Stimulated activated CD4-positive, alpha-beta T cell treated with anti-CD3 and anti-CD28 coated beads, Interleukin-2, amount 100 ng/mL, for 48 hours (primary cell): ENCODE data around the gene NWD2.
"Not testable (repeated sequence)": the region's sequence is repeated elsewhere in the genome, so short reads cannot be mapped to it uniquely, and the experiment has no call there.

Experiments used
- DNase-seq, 2 donors: peaks; one replicate each; pipeline ENCODE4 v3.0.0-alpha.2; 2020

The NWD2 gene

GRCh38 chr4:37244583-37245390 lies at the start of gene NWD2:
Gene NWD2 (plus strand): TSS chr4:37244743. CDS start chr4:37245068, 325 bp downstream.
- no peak for DNase-seq

GRCh38 chr4:37197899-37198298 lies 46.6 kb upstream of the NWD2 start:
- no peak for DNase-seq

- not testable (repeated sequence) for DNase-seq
Measured at GRCh38 chr4:37204740-37205139, 39.8 kb upstream of the NWD2 start.

GRCh38 chr4:37216209-37216608 lies 28.3 kb upstream of the NWD2 start:
- no peak for DNase-seq

- DNase-seq = no peak
Measured at GRCh38 chr4:37219242-37219641, 25.3 kb upstream of the NWD2 start.

- no peak for DNase-seq
Measured at GRCh38 chr4:37219990-37220389, 24.6 kb upstream of the NWD2 start.

GRCh38 chr4:37220685-37221084 lies 23.9 kb upstream of the NWD2 start:
- DNase-seq = no peak

GRCh38 chr4:37223732-37224131 lies 20.8 kb upstream of the NWD2 start:
- no peak for DNase-seq

- DNase-seq = no peak
Measured at GRCh38 chr4:37224854-37225253, 19.7 kb upstream of the NWD2 start.

- DNase-seq = no peak
Measured at GRCh38 chr4:37225778-37226177, 18.8 kb upstream of the NWD2 start.

GRCh38 chr4:37232315-37232714 lies 12.2 kb upstream of the NWD2 start:
- no peak for DNase-seq

GRCh38 chr4:37236165-37236564 lies 8.4 kb upstream of the NWD2 start:
- no peak for DNase-seq

GRCh38 chr4:37241647-37242046 lies 2.9 kb upstream of the NWD2 start:
- no peak for DNase-seq

- no peak for DNase-seq
Measured at GRCh38 chr4:37243051-37243450, 1.5 kb upstream of the NWD2 start.

- DNase-seq = no peak
Measured at GRCh38 chr4:37243722-37244582, 591 bp upstream of the NWD2 start.

GRCh38 chr4:37245391-37245954 lies 930 bp downstream of the NWD2 start:
- DNase-seq = no peak

GRCh38 chr4:37246891-37247290 lies 2.3 kb downstream of the NWD2 start:
- DNase-seq = no peak

GRCh38 chr4:37258221-37258620 lies 13.7 kb downstream of the NWD2 start:
- DNase-seq = no peak

GRCh38 chr4:37268319-37268718 lies 23.8 kb downstream of the NWD2 start:
- no peak for DNase-seq

GRCh38 chr4:37279121-37279520 lies 34.6 kb downstream of the NWD2 start:
- DNase-seq = no peak

GRCh38 chr4:37279894-37280592 lies 35.5 kb downstream of the NWD2 start:
- DNase-seq = no peak

GRCh38 chr4:37299468-37299867 lies 54.9 kb downstream of the NWD2 start:
- no peak for DNase-seq

GRCh38 chr4:37304612-37305011 lies 60.1 kb downstream of the NWD2 start:
- no peak for DNase-seq
